Keratinocyte (primary cell): ENCODE measurements around the gene MIGA2.
A peak's percentile ranks its signal among the peaks of the same experiment; 100 is the strongest.

Experiments
- EZH2 ChIP-seq: IDR thresholded peaks from one replicate; pipeline ENCODE4 v1.6.1; 2012; ENCODE audit warnings: inconsistent platforms, mild to moderate bottlenecking, low read length, moderate library complexity
- TF ChIP-seq, protein P1 (sequence below), 3 experiments: IDR thresholded peaks in 1 of 3; conservative IDR thresholded peaks in 1 of 3; optimal IDR thresholded peaks in 1 of 3; 2 replicates in 2 of 3; 3 replicates in 1 of 3; pipeline versions ENCODE3 to v1.5.1; 2011; ENCODE audit warnings: low read length in 3 of 3, mild to moderate bottlenecking in 3 of 3, moderate library complexity in 2 of 3, control low read depth in 1 of 3, inconsistent platforms in 1 of 3; ENCODE audit not compliant: insufficient read depth in 2 of 3; ENCODE audit errors: extremely low read depth in 1 of 3

DNA sequence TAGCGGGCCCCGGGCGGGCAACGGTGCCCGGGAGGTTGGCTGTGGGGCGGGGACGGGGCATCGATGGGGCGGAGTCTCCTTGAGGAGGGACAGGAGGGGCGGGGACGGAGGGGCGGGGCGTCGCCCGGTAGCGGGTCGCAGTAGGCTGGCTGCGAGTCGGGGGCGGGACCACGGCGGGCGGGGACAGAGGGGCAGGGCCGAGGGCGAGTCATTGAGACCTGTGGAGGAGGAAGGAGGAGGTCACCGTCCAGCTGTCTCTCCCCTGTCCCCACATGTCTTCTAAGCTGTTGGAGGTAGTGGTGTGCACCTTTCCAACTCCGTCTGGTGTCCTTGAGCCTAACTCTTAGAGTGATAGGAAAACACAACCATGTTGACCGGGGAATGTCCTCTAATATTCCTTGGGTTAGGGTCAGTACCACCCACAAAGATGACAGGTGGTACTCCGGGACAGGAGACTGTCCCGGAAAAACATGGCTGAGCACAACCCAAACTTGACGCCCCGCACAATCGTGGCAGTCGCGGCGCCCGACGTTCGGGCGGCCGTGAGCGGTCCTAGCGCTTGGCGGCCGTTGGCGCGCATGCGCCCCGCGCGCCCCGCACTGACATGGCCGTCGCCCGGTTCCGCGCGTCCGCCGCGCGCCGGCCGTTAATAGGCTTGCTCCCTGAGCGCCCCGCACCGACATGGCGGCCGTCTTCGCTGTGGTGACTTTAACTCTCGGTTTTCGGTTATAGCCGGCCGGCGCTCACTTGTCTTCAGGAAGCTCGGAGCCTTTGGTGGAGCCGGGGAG is 74.5 kb downstream of the MIGA2 start, which contains the start of the genes CRAT and PTPA:
- TF ChIP-seq, protein P1, sequence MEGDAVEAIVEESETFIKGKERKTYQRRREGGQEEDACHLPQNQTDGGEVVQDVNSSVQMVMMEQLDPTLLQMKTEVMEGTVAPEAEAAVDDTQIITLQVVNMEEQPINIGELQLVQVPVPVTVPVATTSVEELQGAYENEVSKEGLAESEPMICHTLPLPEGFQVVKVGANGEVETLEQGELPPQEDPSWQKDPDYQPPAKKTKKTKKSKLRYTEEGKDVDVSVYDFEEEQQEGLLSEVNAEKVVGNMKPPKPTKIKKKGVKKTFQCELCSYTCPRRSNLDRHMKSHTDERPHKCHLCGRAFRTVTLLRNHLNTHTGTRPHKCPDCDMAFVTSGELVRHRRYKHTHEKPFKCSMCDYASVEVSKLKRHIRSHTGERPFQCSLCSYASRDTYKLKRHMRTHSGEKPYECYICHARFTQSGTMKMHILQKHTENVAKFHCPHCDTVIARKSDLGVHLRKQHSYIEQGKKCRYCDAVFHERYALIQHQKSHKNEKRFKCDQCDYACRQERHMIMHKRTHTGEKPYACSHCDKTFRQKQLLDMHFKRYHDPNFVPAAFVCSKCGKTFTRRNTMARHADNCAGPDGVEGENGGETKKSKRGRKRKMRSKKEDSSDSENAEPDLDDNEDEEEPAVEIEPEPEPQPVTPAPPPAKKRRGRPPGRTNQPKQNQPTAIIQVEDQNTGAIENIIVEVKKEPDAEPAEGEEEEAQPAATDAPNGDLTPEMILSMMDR (optimal IDR thresholded peaks at IDR 0.05 in 1 of 3, IDR thresholded peaks at IDR 0.05 in 1 of 3, conservative IDR thresholded peaks at IDR 0.05 in 1 of 3; ENCODE audit: extremely low read depth in 1 of 3, insufficient read depth in 2 of 3, low read length in 3 of 3), result peak in 1 of 3 experiments; percentile 6
- no peak for TF ChIP-seq EZH2
